HL-60 (cell line): ENCODE measurements around the gene CKS2.

Experiments
- DNase-seq, 2 experiments: peaks; one replicate each; pipeline ENCODE4 v3.0.0-alpha.2; 2010 to 2020; ENCODE audit warnings: low read depth in 1 of 2, low spot score in 1 of 2
- H3K27ac ChIP-seq: fragments of 250-450 bp; sonication (Bioruptor Pico); replicated peaks from 2 replicates; pipeline ENCODE4 v1.5.1; 2020; ENCODE audit warnings: mild to moderate bottlenecking, moderate library complexity
- H3K27me3 ChIP-seq: fragments of 250-450 bp; sonication (Bioruptor Pico); 2 replicates; pipeline ENCODE4 v1.5.1; 2021; ENCODE audit warnings: mild to moderate bottlenecking, moderate library complexity; ENCODE audit not compliant: insufficient read depth, poor library complexity, severe bottlenecking
- H3K4me3 ChIP-seq: replicated peaks from 2 replicates; pipeline ENCODE4 v1.5.1; 2011; ENCODE audit warnings: mild to moderate bottlenecking, control low read depth, low read length; ENCODE audit not compliant: insufficient read depth
- CTCF ChIP-seq: IDR thresholded peaks from one replicate; pipeline ENCODE4 v1.5.1; 2011; ENCODE audit warnings: low read length, control low read depth, inconsistent platforms; ENCODE audit not compliant: insufficient read depth
- GABPA ChIP-seq: IDR thresholded peaks from 2 replicates; pipeline ENCODE4 v1.6.1; 2012; ENCODE audit warnings: low read depth
- POLR2AphosphoS5 ChIP-seq: IDR thresholded peaks from 2 replicates; pipeline ENCODE4 v1.6.1; 2012; ENCODE audit warnings: low read depth
- REST ChIP-seq: IDR thresholded peaks from 2 replicates; pipeline ENCODE4 v1.6.1; 2012; ENCODE audit warnings: low read depth; ENCODE audit not compliant: insufficient replicate concordance
- SPI1 ChIP-seq: IDR thresholded peaks from 2 replicates; pipeline ENCODE4 v1.6.1; 2012; ENCODE audit warnings: low read depth, mild to moderate bottlenecking, borderline replicate concordance

CKS2 gene

GRCh38 chr9:89345476-89345875 lies 34.5 kb downstream of the CKS2 start:
- no peak for DNase-seq
- Histone ChIP-seq H3K27me3 (no peaks in the 10 kb centered on the region), H3K4me3 (no peak overlapping the region), H3K27ac (no peak overlapping the region)
- TF ChIP-seq REST (no peak), SPI1 (no peak), GABPA (no peak), POLR2AphosphoS5 (no peak), CTCF (no peak)

- Histone ChIP-seq H3K4me3 (no peak overlapping the region), H3K27ac (no peak overlapping the region), H3K27me3 (no peaks in the 10 kb centered on the region)
- TF ChIP-seq CTCF (no peak), REST (no peak), POLR2AphosphoS5 (no peak), GABPA (no peak), SPI1 (no peak)
- no peak for DNase-seq
Observed at GRCh38 chr9:89346696-89347095, 35.7 kb downstream of the CKS2 start.

- no peak overlapping the region for H3K4me3 ChIP-seq
- DNase-seq = no peak
- no peak overlapping the region for H3K27ac ChIP-seq
- no peak for TF ChIP-seq POLR2AphosphoS5
- TF ChIP-seq SPI1 = no peak
- TF ChIP-seq CTCF = no peak
- TF ChIP-seq REST = no peak
- no peak for TF ChIP-seq GABPA
- no peaks in the 10 kb centered on the region for H3K27me3 ChIP-seq
Observed at GRCh38 chr9:89347651-89348050, 36.7 kb downstream of the CKS2 start.
